ENCODE results near the gene DAG1. TPM values are rescaled to one million over a fixed set of nuclear protein-coding genes. Genes with fewer than 3 reads are reported as not detected.
A peak's percentile ranks its signal among the peaks of the same experiment; 100 is the strongest.

The DAG1 gene
- total and polyA plus RNA-seq, 8 donors: 15.5 to 108 (median 70.0) TPM

- no peak overlapping the region for H3K4me3 ChIP-seq
- intact Hi-C loops (cut with DNase I): no loop called here
- no peaks in the 10 kb centered on the region for H3K27me3 ChIP-seq
- DNase-seq (no peak), FAIRE-seq (no peak), ATAC-seq (no peak)
- TF ChIP-seq CTCF (IDR thresholded peaks at IDR 0.05): no peak
- peak overlapping the region; percentile 46 to 84 (median 71) for H3K27ac ChIP-seq
- WGBS, 2 donors: 36 to 50% methylated on average over 2 of the region's 2 CpGs
- H3K36me3 ChIP-seq: no peaks in the 10 kb centered on the region
- H3K4me1 ChIP-seq: peaks cover 31 to 57% (median 49%) of the 10 kb centered on the region in 3 donors
- no peaks in the 10 kb centered on the region for H3K9me3 ChIP-seq
Observed at GRCh38 chr3:49466085-49466484, 4.0 kb upstream of the DAG1 start.

- no peak for TF ChIP-seq CTCF (IDR thresholded peaks at IDR 0.05)
- intact Hi-C loops (cut with DNase I): no loop called here
- Histone ChIP-seq H3K36me3 (no peaks in the 10 kb centered on the region), H3K9me3 (no peaks in the 10 kb centered on the region), H3K27me3 (no peaks in the 10 kb centered on the region), H3K27ac (peak overlapping the region; percentile 83 to 97 (median 95)), H3K4me1 (peaks cover 20 to 46% (median 39%) of the 10 kb centered on the region in 3 donors), H3K4me3 (peak overlapping the region; percentile 20 to 91 (median 75))
- ATAC-seq (peak; percentile 18 to 50 (median 38)), FAIRE-seq (no peak), DNase-seq (peak; percentile 66 to 85 (median 72))
- 9% methylated on average over 23 of the region's 23 CpGs for WGBS, 2 donors
Observed at GRCh38 chr3:49469037-49469935, 781 bp upstream of the DAG1 start.

- peak in 2 of 4 donors; percentile 18 to 42 for ATAC-seq
- Histone ChIP-seq H3K27ac (peak overlapping the region; percentile 83 to 97 (median 97)), H3K36me3 (no peaks in the 10 kb centered on the region), H3K27me3 (no peaks in the 10 kb centered on the region), H3K9me3 (no peaks in the 10 kb centered on the region), H3K4me3 (peak overlapping the region; percentile 75 to 96 (median 83)), H3K4me1 (peaks cover 13 to 41% (median 31%) of the 10 kb centered on the region in 3 donors)
- no peak for TF ChIP-seq CTCF (IDR thresholded peaks at IDR 0.05)
- WGBS, 2 donors: 1% methylated on average over 23 of the region's 23 CpGs
- intact Hi-C loops (cut with DNase I): loop anchor here in 1 of 3 donors (5.0 kb wide), 1 partner anchor 41 kb away; no protein-coding TSS in a partner anchor
- DNase-seq: no peak
- FAIRE-seq: no peak
Observed at GRCh38 chr3:49470714-49471420, 800 bp downstream of the DAG1 start.

GRCh38 chr3:49471856-49472495 is 1.9 kb downstream of the DAG1 start:
- Histone ChIP-seq H3K27ac (peak overlapping the region in 3 of 4 donors; percentile 83 to 97 (median 97)), H3K27me3 (no peaks in the 10 kb centered on the region), H3K9me3 (no peaks in the 10 kb centered on the region), H3K36me3 (no peaks in the 10 kb centered on the region), H3K4me1 (peaks cover 8 to 42% (median 25%) of the 10 kb centered on the region in 3 donors), H3K4me3 (peak overlapping the region in 3 of 4 donors; percentile 75 to 91 (median 75))
- DNase-seq: peak in 1 of 6 donors; percentile 24
- no peak for TF ChIP-seq CTCF (IDR thresholded peaks at IDR 0.05)
- ATAC-seq: no peak
- WGBS, 2 donors: 44 to 45% methylated on average over 6 of the region's 6 CpGs
- no peak for FAIRE-seq
- intact Hi-C loops (cut with DNase I): loop anchor here in 1 of 3 donors (5.0 kb wide), 1 partner anchor 40 kb away; no protein-coding TSS in a partner anchor
